ENCODE results near the gene P2RX4. TPM values are rescaled to one million over a fixed set of nuclear protein-coding genes. Genes with fewer than 3 reads are reported as not detected.
"Not testable (repeated sequence)": the region's sequence is repeated elsewhere in the genome, so short reads cannot be mapped to it uniquely, and the experiment has no call there.

The P2RX4 gene
- total and polyA plus RNA-seq, 12 donors, result 13.3 to 114 (median 34.4) TPM

GRCh38 chr12:121203482-121203881 lies 6.4 kb upstream of the P2RX4 start:
- TF ChIP-seq POLR2A (IDR thresholded peaks at IDR 0.05) (no peak), CTCF (IDR thresholded peaks at IDR 0.05) (no peak)
- Histone ChIP-seq H3K9me3 (replicated peaks in 1 of 3) (no peaks in the 10 kb centered on the region), H3K27me3 (no peaks in the 10 kb centered on the region), H3K4me1 (replicated peaks in 1 of 2) (peaks cover 5 to 8% of the 10 kb centered on the region in 2 donors), H3K27ac (peak overlapping the region in 1 of 5 donors; percentile 7), H3K4me3 (no peak overlapping the region), H3K36me3 (replicated peaks in 1 of 2) (no peaks in the 10 kb centered on the region)
- intact Hi-C loops (cut with DNase I), result no loop called here
- 87 to 96% (median 90%) methylated on average over 11 of the region's 11 CpGs for WGBS, 4 donors
- no peak for DNase-seq

- DNase-seq, result no peak
- no peaks in the 10 kb centered on the region for H3K36me3 ChIP-seq (replicated peaks in 1 of 2)
- 79 to 87% (median 80%) methylated on average over 7 of the region's 7 CpGs for WGBS, 4 donors
- intact Hi-C loops (cut with DNase I), result no loop called here
- no peaks in the 10 kb centered on the region for H3K27me3 ChIP-seq
- H3K9me3 ChIP-seq (replicated peaks in 1 of 3), result no peaks in the 10 kb centered on the region
- no peak overlapping the region for H3K27ac ChIP-seq
- TF ChIP-seq POLR2A (IDR thresholded peaks at IDR 0.05), result no peak
- no peak for TF ChIP-seq CTCF (IDR thresholded peaks at IDR 0.05)
- peaks cover 7 to 9% of the 10 kb centered on the region in 2 donors for H3K4me1 ChIP-seq (replicated peaks in 1 of 2)
- H3K4me3 ChIP-seq, result no peak overlapping the region
Observed at GRCh38 chr12:121205491-121205890, 4.4 kb upstream of the P2RX4 start.

- H3K27me3 ChIP-seq; H3K4me3 ChIP-seq; DNase-seq; intact Hi-C loops (cut with DNase I); H3K36me3 ChIP-seq (replicated peaks in 1 of 2); H3K27ac ChIP-seq; H3K9me3 ChIP-seq (replicated peaks in 1 of 3): not testable (repeated sequence)
- H3K4me1 ChIP-seq (replicated peaks in 1 of 2), result peaks cover 6 to 14% of the 10 kb centered on the region in 2 donors
- 96 to 98% (median 97%) methylated on average over 10 of the region's 10 CpGs for WGBS, 4 donors
Observed at GRCh38 chr12:121208571-121208970, 1.4 kb upstream of the P2RX4 start.

GRCh38 chr12:121209221-121209620 lies 708 bp upstream of the P2RX4 start:
- Histone ChIP-seq H3K27ac (no peak overlapping the region), H3K9me3 (replicated peaks in 1 of 3) (no peaks in the 10 kb centered on the region), H3K4me3 (peak overlapping the region in 1 of 4 donors; percentile 97), H3K27me3 (no peaks in the 10 kb centered on the region), H3K4me1 (replicated peaks in 1 of 2) (peaks cover 6 to 20% of the 10 kb centered on the region in 2 donors), H3K36me3 (replicated peaks in 1 of 2) (no peaks in the 10 kb centered on the region)
- WGBS, 4 donors, result 87 to 93% (median 91%) methylated on average over 13 to 15 of the region's 15 CpGs
- no peak for DNase-seq
- intact Hi-C loops (cut with DNase I), result no loop called here
- TF ChIP-seq POLR2A (IDR thresholded peaks at IDR 0.05), result no peak
- no peak for TF ChIP-seq CTCF (IDR thresholded peaks at IDR 0.05)

GRCh38 chr12:121212875-121213274 lies 2.9 kb downstream of the P2RX4 start:
- TF ChIP-seq POLR2A (IDR thresholded peaks at IDR 0.05) (no peak), CTCF (IDR thresholded peaks at IDR 0.05) (no peak)
- intact Hi-C loops (cut with DNase I), result no loop called here
- Histone ChIP-seq H3K9me3 (replicated peaks in 1 of 3) (no peaks in the 10 kb centered on the region), H3K36me3 (replicated peaks in 1 of 2) (peaks cover 0 to 7% of the 10 kb centered on the region in 2 donors), H3K4me1 (replicated peaks in 1 of 2) (peaks cover 12 to 36% of the 10 kb centered on the region in 2 donors), H3K27ac (no peak overlapping the region), H3K4me3 (no peak overlapping the region), H3K27me3 (no peaks in the 10 kb centered on the region)
- 85 to 100% (median 95%) methylated on average over 4 to 5 of the region's 5 CpGs for WGBS, 4 donors
- DNase-seq, result no peak

All from adrenal gland (tissue), 12 donors.